Activated CD4-positive, alpha-beta T cell treated with anti-CD3 and anti-CD28 coated beads, Interleukin-2, amount 50 U/mL, for 16 hours (primary cell): ENCODE data around the gene ADARB2.
"Not testable (repeated sequence)": the region's sequence is repeated elsewhere in the genome, so short reads cannot be mapped to it uniquely, and the experiment has no call there.

Experiments
- DNase-seq: peaks from one replicate; pipeline ENCODE4 v3.0.0-alpha.2; 2020

The ADARB2 gene

DNA sequence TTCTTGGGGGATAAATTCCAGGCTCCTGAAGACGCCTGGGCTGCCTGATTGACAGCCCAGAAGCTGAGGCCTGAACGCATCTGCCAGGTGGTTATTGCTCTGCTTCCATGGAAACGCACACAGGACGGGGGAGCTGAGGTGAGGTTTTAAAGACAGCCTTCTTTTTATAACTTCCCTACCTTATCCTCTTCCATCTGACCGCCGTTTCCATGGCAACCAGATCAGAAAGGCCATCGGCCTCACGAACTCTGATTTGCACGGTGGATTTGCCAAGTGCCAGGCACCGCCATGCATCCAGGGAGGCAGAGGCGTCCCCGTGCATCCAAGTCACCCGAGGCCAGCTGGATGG lies 260.9 kb downstream of the ADARB2 start:
- no peak for DNase-seq

DNA sequence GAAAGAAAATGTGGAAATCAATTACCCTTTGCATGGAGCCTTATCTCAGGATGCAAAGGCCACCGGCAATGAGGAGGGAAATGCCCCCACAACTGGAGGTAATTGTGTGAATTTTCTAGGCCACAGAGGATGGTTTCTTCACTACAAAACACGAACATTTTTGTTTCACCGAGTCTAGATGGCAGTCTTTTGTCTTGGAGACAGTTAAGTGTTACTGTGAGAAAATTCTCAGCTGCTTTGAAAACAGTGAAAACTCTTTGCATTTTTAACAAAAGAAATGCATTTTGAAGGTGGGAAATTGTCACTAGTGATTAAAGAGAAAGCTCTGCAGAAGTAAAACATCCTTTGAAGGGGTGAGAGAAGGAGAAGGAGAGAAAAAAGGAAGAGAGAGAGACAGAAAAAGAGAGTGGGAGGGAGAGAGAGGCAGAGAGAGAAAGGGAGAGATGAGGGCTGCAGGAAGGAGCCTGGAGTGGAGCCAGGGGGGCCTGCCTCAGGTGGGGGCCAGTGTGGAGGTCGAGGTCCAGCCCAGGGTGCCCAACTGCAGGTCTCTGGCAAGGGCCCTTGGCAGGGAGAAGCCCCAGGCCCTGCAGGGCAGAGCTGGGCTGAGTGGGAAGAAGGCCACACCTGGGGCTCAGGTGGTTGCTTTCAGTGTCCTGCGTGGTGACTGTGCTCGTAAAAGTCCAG lies 261.4 kb downstream of the ADARB2 start:
- DNase-seq: no peak

DNA sequence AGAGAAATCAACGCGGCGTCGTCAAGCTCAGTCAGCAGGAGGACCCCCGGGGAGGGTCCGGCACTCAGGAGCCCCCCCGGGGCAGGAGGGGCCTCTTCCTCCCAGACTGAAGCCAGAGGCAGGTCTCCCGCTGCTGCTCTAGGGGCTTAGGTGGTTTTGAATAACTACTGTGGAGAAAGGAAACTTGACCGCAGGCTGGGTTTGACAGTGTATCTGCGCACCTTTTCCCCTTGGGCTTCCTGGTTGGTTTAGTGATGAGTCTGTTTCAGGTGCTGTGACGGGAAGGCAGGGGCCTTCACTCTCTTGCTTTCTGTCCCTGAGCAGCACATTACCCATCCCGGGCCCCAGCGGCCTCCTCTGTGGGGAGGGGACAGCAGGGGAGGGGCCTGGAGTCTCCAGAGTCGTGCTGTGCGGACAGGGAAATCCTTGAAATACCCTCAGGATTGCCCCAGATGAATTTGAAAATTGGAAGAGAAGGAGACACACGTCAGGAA lies 262.2 kb downstream of the ADARB2 start:
- no peak for DNase-seq

DNA sequence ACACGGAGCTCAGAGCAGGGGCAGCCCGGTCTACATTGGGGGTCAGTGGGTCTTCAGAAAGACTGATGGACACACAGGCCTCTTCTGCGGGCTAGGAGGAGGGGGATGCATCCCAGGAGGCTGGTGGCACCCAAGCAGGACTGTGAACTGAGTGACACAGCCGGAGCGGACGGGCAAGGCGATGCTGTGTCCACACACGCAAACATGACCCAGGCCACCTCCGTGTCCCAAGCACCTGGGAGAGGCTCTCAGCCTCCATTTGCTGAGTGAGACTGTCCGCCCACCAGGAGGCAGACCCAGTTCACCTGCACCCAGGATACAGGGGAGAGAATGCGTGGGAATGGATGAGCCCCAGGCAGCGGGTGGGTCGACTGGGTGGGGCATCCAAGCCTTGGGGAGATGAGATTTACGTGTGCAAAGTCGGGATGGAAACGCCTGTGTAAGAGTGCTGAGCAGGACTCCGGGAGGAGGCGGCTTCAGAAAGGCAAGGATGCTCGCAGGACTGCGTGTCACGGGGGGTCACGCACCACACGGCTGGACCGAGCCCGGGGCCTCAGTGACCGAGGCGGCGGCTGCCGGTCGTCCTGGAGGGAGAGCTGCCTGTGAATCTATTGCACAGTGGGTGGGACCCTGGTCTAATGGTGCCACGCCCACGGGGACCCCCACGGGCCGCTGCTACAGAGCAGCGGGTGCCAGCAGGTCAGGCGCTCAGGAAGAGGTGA lies 262.8 kb downstream of the ADARB2 start:
- no peak for DNase-seq

DNA sequence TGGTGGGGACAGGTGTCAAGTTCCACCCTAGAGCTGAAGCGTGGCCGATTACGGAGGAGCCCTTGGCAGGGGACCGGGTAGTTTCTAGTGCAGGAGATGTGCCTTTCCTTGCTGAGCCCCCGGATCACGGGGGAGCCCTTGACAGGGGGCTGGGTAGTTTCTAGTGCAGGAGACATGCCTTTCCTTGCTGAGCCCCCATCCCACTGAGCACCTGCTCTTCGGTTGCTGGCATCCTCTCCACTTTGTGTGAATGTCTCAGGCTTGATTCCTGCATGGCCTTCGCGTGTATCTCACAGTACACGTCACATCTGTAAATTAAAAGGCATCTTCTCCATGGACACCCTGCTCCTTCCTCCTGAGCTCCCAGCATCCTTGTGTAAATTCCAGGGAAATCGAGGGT lies 263.5 kb downstream of the ADARB2 start:
- no peak for DNase-seq

DNA sequence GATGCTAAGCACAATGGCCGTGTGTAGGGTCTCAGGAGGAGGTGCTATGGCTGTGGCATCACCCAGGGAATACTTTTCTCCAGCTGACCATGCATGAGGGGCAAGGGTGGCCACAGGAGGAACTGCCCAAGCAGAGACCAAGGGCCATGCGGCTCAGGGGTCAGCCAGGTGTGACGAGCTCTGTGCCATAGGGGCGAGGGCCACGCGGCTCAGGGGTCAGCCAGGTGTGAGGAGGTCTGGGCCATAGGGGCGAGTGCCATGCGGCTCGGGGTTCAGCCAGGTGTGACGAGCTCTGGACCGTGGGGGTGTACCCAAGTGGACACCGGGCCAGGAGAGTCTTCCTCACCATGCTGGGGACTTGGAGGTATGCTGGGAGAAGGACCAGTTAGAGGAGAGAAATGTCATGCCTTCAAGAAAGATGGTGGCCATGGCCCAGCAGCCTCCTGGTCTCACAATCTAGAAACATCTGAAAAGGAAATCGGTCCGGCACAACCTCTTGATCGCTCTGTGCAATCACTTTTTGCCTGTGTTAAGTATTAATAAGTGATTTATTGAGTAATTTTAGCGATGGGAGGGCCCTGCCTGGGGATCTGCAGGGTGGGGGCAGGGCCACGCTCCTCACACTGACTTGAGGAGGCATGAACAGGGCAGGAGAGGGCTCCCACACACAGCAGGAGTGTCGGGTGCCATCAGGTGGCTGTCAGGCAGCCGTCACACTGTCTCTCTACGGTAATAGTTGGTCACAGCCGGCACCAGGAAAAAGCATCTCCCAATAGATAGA lies 265.0 kb downstream of the ADARB2 start:
- DNase-seq: no peak

DNA sequence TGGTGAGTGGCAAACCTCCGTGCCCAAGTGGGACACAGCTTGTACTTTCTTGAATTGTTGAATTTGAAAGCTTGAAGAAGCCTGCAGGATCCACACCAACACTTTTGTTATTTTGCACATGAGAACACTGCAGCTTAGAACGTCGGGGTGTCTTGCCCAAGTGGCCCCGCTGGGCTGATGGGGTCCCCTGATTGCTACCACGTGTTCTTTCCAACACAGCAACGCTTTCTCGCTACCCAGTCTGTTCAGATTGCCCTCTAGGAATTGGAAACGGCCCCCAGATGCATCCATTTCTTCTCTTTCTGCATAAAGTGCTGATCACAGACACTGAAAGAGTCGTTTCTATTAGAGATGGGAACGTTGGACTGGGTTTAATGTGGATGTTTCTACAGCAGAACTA lies 268.5 kb downstream of the ADARB2 start:
- DNase-seq: no peak

DNA sequence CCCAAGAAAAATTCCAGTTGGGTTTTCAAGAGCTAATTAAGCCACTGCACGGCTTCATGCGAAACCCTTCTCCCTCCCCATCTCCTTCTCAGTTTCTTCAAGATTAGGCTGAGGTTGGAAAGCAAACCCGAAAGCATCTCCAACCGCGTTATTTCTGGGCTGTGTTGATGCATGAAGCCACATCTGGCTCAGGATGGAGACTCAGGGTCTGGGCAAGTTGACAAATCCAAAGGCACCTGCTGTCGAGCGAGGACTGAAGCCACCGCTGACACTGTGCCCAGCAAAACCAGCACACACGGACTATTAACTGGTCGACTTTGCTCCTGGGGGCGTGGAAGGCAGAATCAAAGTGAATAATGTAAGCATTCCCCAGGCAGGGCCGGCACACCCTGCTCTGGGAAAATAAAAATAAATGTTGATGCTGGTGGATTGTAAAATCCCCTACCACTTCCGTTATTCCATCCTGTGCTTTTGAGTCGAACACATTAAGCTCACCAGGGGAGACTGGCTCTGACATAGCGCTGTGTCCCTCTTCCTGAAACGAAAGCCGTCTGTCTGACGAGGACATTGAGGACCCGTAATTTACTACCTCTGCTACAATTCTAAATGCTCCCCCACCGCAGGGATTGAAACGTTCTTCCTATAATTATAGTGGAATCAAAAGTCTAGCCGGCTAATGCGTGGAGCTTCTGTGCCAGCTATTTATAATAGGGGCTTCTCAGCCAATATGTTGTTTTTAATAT lies 269.8 kb downstream of the ADARB2 start:
- DNase-seq: no peak

DNA sequence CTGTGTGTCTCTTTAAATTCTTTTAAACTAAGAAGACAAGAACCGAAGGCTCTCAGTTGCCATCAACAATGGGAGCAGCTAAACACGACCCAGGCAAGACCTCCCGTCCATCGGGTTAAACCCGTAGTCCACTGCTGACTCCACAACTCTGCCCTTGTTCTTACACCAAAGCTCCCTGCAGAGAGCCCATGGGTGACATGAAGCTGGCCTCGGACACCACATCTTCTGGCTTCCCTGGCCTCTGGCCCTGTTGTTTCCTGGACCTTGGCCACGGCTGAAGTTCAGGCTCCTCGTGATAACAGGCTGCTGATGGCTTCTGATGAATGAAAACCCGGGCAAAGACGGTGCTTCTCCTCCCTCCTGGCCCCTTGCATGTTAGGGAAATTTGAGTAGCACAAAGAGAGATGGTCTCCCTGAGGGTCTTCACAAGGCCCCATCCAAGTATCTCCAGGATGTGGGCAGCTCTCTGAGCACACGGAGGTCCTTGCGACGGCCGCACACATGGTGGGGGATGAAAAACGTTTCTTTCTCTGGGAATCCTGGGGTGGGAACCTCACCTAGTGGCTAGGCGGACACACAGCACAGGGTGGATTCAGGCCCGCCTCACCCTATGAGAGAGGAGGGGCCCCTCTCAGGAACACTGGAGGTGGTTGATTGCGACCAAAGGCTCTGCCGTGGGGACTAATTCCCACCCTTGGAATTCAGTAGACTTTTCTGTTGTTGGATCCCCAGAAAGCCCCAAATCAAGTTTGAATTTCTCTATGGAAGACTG lies 271.1 kb downstream of the ADARB2 start:
- no peak for DNase-seq

DNA sequence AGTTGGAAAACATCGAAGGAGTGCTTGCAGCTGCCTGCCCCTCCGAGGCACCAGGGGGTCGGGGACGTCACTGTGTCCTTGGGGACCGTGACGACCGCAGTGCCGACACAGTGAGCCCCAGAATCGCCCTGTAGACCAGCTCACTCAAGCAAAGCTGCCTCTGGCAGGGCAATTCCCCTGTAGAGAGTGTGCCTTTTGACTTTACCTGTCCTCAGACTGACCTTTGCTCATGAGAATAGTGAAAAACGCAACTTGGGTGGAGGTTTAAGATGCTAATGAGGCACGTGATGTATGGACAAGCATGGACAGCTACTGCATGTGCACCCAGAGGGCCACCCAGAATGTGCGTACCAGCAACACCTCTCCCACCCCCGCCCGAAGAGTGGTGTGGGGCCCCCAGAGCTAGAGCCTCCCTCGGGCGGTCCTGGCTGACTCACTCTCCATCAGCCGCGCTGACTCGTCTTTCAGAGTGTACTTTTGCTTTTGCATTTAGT lies 271.9 kb downstream of the ADARB2 start:
- DNase-seq: no peak

DNA sequence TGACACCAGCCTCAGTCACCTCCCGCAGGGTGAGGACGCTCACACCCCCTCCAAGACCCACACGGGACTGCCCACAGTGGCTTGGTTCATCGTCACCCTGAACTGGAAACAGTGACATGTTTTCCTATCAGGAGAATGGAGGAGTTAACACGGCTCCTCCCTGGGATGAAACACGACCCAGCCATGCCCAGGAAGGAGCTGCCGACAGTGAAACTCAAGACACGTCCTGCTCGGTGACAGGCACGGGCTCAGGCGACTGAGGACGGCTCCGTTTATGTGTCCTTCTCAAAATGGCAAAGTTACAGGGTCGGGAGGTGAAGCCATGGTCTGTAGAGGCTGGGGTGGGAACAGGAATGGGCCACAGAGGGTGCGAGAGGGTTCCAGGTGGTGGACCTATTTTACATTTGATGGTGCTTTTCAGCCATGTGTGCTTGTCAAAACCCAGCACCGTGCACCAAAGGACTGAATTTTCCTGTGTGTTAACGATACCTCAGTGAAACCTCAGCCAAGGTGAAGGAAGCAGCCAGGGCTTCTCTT lies 272.4 kb downstream of the ADARB2 start:
- DNase-seq: no peak

DNA sequence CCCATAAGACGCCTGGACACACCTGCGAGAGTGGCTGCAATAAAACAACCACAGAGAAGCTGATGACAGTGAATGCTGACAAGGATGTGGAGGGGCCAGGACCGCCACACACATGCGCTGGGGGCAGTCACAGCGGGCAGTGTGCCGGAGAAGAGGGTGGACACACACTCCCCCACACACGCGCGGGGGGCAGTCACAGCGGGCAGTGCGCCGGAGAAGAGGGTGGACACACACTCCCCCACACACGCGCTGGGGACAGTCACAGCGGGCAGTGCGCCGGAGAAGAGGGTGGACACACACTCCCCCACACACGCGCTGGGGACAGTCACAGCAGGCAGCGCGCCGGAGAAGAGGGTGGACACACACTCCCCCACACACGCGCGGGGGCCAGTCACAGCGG lies 273.4 kb downstream of the ADARB2 start:
- not testable (repeated sequence) for DNase-seq

DNA sequence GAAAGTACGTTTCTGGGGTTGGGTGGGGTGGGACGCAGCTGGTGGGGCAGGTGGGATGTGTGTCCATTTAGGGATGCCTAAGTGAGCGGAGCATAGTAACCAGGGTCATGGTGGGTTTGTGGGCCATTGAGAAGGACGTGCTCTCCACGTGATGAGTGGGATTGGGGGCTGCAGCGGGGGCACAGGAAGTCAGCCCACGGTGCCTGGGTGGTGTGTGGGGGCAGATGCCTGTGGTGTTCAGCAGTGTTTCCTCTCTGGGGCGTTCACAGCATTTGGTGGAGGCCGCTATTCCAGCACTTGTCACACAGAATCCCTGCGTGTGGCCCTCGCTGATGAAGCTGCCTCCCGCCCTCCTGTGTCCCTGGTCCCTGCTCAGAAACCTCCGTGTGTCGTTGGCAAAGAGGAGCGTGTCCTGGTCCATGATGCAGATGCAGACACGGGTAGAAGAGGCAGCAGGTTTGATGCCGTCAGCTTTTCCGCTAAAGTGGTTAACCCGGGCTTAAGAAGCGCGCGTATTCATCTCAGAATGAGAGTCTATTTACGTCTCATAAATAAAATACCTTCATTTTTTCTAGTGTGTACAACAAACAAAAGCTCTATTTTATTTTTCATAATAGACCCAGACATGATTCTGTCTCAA lies 274.2 kb downstream of the ADARB2 start:
- no peak for DNase-seq

DNA sequence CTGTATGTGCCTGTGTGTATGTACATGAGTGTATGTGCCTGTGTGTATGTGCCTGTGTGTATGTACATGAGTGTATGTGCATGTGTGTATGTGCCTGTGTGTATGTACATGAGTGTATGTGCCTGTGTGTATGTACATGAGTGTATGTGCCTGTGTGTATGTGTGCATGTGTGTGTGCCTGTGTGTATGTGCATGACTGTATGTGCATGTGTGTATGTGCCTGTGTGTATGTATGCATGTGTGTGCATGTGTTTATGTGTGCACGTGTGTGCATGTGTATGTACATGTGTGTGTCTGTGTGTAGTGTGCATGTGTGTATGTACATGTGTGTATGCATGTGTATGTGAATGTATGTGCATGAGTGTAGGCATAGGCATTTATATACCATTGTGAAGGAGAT lies 274.8 kb downstream of the ADARB2 start:
- DNase-seq: no peak

DNA sequence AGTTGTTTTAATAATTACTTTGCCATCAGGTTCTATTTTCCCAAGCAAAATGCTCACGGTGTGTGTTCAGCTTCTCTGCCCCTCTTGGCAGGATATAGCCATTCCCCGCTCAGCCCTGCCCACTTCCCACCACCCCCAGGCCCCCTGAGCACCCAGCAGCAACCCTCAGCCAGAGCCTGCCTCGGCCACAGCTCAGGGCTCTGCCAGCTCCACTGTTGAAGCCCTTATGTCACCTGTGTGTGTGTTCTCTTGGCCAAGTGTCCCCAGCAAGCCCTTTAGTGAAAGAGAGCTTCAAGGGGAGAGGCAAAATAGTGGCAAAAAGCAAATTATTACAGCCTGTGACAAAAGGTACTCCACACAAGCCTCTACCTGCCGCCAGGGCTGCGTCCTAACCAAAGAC lies 275.3 kb downstream of the ADARB2 start:
- no peak for DNase-seq

DNA sequence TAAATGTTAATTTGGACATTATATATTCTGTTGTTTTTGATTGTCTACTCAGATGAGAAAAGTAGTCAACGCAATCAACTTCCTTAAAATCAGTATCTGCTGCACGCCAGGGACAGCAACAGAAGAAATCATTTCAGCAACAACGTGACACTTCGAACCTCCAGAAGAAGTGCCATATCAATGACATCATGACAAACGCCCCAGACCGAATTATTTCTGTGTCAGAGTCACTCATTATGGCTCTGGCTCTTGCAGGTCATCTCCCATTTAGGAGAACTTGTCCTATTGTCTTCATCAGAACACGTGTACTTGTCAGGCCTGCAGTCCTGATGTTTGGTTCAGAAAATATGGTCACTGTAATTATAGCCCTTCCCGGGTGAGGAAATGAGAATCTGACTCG lies 276.3 kb downstream of the ADARB2 start:
- no peak for DNase-seq

DNA sequence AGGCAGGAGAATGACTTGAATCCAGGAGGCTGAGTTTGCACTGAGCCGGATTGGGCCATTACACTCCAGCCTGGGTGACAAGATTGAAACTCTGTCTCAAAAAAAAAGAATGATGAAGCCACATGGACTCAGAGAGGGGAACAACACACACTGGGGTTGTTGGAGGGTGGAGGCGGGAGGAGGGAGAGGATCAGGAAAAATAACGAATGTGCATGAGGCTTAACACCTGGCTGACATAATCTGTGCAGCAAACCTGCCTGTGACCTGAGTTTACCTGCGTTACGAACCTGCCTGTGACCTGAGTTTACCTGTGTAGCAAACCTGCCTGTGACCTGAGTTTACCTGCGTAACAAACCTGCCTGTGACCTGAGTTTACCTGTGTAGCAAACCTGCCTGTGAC lies 277.7 kb downstream of the ADARB2 start:
- DNase-seq: not testable (repeated sequence)

DNA sequence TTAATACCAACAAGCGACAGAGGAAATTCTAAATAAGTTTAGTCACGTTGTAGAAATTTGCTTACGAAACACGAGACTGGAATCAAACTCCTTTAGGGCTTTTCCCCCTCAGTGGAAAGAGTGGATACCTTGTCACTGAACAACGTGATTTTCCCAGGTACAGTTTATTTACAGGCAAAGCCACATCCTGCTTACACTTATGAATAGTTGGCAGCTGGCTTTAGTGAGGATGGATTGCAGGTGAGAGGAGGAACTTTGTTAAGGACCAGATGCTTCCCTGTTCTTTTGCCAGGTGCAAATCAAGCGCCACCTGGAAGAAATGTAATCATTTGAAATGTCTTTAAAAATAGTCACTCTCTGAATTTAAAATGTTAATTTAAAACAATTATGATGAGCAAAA lies 282.4 kb downstream of the ADARB2 start:
- no peak for DNase-seq

DNA sequence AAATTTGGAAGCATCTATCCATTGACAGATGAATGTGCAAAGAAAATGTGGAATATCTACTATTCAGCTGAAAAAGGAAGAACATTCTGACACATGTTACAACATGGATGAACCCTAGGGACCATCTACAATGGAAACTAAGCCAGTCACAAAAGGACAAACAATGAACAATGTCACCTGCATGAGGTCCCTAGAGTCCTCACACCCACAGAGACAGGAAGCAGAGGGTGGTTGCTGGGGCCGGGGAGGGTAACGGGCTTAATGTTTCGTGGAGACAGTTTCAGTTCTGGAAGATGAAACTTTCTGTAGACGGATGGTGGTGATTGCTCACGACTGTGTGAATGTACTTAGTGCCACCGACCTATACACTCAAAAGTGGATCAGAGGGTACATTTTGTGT lies 282.9 kb downstream of the ADARB2 start:
- no peak for DNase-seq

DNA sequence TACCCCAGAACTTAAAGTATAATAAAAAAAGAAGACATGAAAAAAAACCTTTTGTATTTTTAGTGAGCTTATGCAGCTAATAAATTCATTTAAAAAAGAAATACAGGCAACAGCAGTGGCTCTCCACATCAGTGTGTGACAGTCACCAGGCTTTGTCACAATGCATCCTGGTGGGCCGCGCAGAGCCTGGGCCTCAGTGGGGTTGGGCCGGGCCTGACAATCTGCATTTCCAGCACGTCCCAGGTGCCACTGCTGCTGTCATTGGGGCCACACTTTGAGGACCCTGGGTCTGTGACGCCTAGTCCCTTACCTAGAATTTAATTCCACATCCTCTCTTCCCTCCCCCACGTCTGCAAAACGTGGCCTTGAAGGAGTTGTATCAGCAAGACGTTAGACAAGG lies 284.5 kb downstream of the ADARB2 start:
- DNase-seq: no peak

DNA sequence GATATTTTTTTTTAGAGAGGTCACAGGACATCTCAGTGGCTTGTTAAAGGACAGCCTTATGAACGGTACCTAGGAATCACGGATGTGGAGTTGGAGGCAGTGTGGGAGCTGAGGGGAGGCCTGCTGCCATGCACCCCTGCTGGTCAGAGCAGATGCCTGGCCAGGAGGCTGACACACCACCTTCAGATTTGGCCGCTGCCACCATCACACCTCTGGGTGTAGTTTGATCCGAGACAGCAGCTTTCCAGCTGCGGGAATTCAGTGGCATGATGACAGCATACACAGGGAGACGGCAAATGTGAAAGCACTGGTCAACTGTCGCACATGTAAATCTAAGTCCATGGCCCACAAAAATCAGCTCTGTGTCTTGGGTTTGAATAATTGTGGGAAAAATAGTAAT lies 285.4 kb downstream of the ADARB2 start:
- DNase-seq: no peak
